Measurements from ENCODE around the gene TNRC6A.

GRCh38 chr16:24873028-24873427 is 143.6 kb downstream of the TNRC6A start:
- TF ChIP-seq CTCF (IDR thresholded peaks at IDR 0.05) (no peak), POLR2A (IDR thresholded peaks at IDR 0.05) (no peak)

Measured in adrenal gland (tissue), 5 donors.